Forelimb muscle (tissue), 1 donor: ENCODE results near the gene PLTP. TPM values are rescaled to one million over a fixed set of nuclear protein-coding genes. Genes with fewer than 3 reads are reported as not detected.
A peak's percentile ranks its signal among the peaks of the same experiment; 100 is the strongest.
"Not testable (repeated sequence)": the region's sequence is repeated elsewhere in the genome, so short reads cannot be mapped to it uniquely, and the experiment has no call there.

ENCODE experiments used
- DNase-seq: peaks from one replicate; pipeline ENCODE4 v3.0.0-alpha.2; 2013; ENCODE audit warnings: low read depth
- polyA plus RNA-seq: library from polyadenylated mRNA; unstranded; fragments of 120-200 nt; gene quantifications from one replicate; pipeline ENCODE4 v1.2.1, GENCODE V29; 2013; ENCODE audit not compliant: insufficient read length

Gene PLTP
- polyA plus RNA-seq, 1 donor, result 15.3 TPM

DNA sequence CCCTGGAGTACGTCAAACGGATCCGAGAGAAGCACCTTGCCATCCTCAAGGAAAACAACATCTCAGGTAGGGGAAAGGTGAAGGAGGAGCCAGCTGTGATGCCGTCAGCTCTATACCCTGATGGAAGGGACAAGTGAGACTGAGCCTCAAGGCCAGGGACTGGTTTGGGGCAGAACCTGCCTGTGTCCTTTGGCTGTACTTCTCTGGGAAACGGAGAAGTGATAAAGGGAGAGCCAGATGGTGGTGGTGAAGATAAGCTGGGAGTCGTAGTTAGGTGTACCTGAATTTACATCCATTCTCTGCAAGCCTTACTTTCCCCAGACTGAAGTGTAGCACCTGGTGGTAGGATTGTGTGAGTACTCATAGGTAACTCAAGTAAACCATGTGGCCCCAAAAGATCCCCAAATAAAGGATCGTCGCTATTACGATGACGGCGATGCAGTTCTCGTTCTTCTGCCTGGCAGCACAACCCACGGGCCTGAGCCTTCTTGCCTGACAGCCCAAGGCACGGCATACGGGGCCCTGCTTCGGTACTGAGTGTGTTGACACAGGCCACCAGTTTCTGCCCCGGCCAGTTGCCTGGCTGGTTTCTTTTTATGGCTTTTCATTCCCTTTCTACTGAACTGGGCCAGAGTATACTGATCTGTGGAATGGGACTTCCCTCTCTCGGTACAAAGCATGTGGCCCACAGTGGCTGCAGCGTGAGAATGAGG, 33.2 kb upstream of the PLTP start:
- no peak for DNase-seq

DNA sequence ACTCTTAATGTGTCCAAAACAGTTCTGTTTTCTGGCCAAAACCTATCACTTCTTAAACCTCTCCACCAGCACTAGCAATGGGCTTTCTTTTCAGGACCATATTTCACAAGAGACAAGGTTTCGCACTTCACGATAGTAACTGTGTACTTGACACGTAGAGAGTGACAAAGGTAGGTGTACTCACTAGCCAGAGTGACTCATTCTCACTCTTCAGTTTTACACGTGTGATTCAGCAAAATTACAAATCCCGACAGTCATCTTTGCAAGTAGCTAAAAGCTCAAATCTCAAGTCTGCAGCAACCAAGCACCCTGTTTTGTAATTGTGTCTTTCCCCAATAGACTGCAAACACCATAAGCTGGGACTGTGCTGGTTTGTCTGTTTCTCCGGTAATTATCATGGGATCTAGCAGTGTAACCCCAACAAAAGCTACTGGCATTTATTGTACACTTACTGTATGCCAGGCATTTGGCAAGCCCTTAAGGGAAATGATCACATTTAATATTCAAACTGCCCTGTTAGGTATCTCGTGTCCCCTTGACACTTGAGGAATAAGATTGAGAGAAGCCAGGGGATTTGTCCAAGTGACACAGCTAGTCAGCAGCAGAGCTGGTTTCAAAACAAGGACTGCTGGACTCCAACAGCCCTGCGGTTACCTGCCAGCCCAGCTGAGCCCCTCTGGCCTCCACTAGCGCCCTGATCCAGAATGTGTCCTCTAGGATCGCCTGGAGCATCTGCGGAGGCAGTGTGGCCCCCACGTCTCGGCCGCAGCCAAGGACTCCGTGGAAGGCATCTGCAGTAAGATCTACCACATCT, 32.4 kb upstream of the PLTP start:
- no peak for DNase-seq

DNA sequence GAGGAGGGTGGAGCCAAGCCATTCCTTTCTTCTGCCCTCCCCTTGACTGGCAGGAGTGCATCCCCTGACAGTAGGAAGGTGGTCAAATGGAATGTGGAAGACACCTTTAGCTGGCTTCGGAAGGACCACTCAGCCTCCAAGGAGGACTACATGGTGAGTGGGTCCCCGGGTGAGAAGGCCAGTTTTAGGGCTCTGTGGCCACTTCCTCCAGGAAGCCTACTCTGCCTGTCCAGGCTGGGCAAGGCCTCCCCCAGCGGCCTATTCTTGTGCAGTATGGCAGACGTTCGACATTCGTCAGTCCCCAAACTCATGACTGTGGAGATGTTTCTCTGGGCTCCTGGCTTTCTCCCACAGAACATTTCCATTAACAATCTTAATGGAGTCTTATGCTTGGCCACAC, 31.7 kb upstream of the PLTP start:
- no peak for DNase-seq

DNA sequence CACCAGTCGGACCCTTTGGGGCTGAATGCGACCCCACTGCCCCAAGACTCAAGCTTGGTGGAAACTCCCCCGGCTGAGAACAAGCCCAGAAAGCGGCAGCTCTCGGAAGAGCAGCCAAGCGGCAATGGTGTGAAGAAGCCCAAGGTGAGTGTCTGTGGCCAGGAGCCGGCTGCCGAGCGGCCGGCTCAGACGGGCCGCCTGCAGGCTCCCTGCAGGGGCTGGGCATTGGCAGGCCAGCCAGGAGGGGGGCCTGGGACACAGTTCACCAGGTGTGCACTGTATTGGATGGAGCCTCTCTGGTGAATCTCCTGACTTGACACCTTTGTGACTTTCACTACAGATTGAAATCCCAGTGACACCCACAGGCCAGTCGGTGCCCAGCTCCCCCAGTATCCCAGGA, 28.5 kb upstream of the PLTP start:
- DNase-seq, result no peak

DNA sequence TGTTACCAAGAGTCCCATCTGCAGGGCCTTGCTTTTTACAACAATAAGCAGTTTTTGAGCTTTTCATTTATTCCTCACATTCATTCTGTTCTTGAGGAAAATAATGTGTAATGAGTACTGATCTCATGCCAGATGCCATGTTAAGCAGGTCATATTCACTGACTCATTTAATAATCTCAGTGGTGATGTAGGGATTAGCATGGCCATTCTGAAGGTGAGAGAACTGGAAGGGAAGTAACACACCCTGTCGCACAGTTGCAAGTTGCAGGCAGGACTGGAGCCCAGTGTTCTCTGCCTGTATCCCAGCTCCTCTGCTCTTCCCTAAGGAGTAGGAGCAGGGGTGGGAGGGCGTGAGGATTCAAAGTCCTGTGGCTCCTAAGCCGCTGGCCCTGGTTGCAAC, 28.1 kb upstream of the PLTP start:
- DNase-seq, result no peak

DNA sequence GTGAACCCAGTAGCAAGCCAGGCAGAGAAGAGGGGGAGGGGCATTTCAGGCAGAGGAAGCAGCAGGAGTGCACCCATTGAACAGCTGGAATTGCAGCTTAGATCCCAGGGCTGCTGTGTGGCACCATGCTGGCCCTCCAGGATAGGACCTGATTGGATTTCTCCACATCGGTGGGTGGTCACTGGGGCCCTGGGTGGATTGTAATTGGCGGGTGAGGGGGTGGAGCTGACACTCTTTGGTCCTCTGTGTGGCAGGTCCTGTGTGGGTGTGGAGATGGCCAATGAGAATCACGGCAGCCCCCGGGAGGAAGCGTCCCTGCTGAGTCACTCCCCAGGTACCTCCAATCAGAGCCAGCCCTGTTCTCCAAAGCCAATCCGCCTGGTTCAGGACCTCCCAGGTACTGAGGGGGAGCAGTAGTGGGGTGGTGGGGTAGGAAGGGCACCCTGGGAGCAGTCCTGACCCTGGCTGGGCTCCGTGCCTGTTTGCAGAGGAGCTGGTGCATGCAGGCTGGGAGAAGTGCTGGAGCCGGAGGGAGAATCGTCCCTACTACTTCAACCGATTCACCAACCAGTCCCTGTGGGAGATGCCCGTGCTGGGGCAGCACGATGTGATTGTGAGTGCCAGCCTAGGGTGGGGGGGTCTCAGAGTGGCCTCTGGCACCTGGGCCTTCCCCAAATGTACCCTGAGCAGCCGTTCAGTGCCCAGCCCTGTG, 26.9 kb upstream of the PLTP start:
- DNase-seq, result no peak

DNA sequence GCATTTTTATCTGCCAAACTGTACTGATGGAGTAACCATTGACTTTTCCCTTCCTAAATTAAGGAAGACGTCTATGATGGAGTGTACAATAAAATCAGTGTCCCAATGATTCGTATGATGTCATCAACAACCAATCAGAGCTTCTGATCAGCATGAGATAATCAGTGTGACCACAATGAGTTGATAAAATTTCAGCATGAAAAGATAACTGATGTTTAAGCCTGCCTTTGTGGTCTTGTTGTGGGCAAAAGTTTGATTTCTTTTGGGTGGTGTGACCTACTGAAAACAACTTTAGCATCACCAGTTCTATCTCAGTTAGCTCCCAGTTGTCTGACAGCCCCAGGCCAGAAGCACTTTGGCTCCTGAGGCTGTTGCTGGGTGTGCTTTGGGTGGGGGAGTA, 25.8 kb upstream of the PLTP start:
- no peak for DNase-seq

DNA sequence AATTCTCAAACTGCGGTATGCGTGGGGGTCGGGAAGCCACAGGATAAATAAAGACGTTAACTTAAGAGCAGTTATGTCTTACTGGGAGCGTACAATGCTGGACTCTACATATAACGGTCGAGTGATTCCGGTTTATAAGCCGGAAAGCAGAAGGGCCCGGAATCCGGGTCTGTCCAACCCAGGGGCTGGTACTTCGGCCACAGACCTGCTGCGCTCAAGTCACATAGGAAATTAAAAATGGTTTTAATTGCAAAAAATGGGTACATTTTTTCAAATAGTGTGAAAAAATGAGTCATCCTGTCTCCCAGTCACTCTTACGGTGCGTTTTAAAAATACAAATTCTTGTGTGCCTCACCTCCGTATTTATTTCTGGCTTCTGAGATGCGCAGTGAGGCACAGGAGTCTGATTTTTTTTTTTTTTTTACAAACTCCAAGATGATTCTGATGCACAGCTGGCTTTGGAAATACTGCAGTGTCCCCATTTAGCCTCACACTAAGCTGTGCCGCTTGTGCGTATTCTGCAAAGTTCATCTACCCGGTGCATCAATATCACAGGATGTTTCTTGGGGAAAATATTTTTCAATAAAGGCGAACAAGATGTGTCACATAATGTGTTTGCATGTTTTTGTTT, 23.6 kb upstream of the PLTP start:
- DNase-seq, result no peak

DNA sequence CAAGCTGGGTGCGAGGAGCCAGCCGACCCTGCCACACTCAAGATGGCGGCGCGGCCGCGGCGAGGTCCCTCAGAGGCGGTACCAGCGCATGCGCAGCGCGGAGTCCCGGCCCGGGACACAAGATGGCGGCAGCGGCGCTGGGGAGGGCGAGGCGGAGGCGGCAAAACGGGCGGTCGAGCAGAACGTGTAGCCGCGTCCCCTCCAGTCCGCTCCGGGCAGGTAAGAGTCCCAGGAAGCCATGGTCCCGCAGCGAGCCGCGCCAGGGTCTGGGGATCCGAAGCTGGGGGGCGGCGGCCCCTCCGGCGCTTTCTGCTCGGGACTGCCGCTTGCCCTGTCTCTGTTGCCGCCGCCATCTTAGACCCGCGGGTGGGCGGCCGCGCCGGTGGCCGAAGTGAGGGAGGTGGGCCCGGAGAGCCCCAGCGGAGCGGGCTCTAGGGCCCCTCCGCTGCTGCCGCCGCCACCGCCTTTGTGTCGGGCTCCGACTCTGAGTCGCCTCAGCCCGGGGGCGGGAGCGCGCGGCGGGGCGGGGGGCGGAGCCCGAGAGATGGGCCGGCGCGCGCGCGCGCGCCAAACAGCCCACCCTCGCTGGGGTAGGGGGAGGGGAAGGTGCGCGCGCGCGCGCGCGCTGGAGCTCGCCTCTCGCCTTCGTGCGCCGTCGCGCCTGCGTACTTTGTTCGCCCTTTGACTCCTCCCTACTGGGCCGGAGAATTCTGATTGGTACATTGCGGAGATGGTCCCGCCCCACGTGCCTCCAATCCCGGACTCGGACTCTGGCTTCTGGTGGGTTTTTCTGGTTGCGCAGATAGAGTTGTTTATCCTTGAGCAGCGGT, 22.8 kb upstream of the PLTP start, which contains the start of gene PCIF1:
Gene PCIF1 (plus strand): TSS at position 98 of the 830 bp plus-strand sequence. CDS start 4,317 bp downstream, outside the sequence.
- DNase-seq, result peak; percentile 98

DNA sequence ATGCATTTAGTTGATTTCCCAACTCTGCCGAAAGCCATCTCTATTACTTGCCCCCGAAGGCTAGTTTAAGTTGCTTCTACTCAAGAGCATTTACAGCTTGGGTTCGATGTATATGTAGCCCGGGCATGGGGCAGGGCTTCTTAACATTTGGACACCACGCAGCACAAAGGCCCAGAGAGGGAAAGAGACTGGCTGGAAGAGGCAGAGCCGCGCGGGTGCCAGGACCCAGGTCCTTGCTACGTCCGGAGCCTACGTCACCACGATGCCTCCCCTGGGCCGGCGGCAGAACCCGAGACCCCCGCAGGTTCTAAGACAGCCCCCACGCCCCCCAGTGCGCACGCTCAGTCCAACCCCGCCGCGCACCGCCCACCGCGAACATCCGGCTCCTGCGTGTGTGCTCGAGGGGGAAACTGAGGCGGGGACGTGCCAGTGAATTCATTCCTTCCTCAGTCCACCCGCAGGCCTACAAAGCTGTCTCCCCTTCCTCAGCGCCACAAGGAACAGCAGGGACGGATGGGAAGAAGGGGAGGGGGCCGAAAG, 22.2 kb upstream of the PLTP start:
- DNase-seq, result no peak

DNA sequence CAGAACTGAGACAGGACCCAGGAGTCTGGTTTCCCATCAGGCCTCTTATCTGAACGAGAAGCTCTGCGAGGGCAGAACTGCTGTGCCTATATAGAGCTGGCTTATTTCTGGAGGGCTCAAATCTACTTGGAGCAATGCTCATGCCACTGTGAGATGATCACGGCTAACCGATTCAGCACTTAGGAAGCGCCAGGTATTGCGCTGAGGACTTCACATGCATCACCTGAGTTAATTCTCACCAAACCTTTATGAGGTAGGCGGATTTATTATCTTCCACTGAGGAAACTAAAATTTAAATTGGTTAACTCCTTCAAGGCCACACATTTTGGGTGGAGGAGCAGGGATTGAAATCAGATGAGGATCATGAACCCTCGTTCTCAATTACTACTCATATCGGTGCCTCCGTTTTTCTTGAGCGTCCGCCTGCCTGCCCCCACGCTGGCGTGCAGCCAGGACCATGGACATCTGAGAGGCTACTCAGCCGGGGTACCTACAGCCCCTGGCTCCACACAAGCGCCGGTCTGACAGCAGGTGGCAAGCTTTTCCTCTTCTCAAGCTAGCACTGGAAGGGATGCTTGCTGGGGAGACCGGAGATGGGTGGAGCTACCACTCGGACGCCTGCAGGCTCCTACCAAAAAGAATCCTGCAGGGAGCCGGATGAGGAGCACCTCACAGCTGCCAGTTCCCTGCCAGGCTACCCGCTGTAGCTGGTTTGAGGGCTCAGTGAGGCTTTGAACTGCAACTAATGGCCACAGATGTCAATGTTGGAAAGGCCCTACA, 21.5 kb upstream of the PLTP start:
- DNase-seq, result no peak

DNA sequence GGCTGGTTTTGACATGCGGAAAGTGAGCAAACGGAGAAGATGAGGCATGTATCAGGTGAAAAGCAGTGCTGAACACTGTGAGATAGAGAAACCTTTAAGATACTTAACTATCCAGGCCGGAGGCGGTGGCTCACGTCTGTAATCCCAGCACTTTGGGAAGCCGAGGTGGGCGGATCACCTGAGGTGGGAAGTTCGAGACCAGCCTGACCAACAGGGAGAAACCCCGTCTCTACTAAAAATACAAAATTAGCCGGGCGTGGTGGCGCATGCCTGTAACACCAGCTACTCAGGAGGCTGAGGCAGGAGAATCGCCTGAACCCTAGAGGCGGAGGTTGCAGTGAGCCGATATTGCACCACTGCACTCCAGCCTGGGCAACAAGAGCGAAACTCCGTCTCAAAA, 19.7 kb upstream of the PLTP start:
- not testable (repeated sequence) for DNase-seq

DNA sequence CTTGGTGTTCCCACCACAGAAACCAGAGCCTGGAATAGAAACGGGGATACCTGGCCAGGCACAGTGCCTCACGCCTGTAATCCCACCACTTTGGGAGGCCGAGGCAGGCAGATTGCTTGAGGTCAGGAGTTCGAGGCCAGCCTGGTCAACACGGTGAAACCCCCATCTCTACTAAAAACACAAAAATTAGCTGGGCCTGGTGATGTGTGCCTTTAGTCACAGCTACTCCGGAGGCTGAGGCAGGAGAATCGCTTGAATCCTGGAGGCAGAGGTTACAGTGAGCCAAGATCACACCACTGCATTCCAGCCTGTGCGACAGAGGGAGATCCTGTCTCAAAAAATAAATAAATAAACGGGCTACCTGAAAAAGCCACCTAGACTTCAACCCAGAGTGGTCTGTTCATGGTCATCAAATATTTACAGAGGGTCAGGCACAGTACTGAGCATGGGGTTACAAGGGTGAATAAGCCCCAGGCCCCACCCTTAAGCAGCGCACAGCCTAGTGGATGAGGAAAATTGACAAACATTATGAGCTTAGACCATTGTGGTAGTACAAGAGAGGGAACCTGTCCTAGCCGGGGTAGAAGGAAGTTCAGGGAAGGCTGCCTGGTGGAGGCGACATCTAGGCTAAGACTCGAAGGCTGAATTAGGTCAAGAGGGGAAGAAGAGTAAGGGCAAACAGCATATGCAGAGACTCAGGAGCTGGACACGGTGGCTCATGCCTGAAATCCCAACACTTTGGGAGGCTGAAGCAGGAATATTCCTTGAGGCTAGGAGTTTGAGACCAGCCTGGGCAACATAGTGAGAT, 15.3 kb upstream of the PLTP start:
- no peak for DNase-seq

DNA sequence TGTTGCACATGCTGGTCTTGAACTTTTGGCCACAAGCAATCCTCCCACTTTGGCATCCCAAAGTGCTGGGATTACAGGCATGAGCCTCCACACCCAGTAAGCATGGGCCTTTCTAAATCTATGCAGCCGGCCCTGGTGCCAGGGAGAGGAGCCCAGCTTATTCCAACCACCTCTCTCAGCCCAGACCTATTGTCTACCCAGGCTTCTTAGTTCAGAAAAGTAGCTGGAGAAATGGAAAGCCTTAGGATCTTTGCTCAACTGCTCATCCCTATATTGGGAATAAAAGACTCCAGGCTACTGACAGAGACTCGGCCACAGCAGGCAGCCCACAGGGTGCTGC, 14.7 kb upstream of the PLTP start:
- DNase-seq, result no peak

DNA sequence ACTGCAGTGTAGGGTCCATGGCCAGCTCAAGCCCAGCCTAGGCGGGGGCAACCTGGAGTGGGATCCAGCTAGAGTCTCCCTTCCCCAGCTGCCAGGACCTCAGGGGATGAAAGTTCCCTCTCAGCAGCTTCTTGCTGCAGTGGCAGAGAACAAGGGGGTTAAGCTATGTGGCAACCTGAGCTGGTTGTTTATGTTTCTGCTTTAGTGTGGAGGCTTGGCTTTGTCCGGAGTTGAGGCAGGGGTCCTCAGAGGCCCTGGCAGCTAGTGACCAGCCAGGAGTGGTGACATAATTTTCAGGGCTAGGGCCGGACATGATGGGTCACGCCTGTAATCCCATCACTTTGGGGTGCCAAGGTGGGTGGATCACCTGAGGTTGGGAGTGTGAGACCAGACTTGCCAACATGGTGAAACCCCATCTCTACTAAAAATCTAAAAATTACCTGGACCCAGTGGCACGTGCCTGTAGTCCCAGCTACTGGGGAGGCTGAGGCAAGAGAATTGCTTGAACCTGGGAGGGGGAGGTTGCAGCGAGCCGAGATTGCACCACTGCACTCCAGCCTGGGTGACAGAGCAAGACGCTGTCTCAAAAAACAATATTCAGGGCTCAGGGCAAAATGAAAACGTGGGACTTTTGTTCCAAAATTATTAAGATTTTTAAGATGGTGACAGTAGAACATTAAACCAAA, 14.0 kb upstream of the PLTP start:
- no peak for DNase-seq

DNA sequence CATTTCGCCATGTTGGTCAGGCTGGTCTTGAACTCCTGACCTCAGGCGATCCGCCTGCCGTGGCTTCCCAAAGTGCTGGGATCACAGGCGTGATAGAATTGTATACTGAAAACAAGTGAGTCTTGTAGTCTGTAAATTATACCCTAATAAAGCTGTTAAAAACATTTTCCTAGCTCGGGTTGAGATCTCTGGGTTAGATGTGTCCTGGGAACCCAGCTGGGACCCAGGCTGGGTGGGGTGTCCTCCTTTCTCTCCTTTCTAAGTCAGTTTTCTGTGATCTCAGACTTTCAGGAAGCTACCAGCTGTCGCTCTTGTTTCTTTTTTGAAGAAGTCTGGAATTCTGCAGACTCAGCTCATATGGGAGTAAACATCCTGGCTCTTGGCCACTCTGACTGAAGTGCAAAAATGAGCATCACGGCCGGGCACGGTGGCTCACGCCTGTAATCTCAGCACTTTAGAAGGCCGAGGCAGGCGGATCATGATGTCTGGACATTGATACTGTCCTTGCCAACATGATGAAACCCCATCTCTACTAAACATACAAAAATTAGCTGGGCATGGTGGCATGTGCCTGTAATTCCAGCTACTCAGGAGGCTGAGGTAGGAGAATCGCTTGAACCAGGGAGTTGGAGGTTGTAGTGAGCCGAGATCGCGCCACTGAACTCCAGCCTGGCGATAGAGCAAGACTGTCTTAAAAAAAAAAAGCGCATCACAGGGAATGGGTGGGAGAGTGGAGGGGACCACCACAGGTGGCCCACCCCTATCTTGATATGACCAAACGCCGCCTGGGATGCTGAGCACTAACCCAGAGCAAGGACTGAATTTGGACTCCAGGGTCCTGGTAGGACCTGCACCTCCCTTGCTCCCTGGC, 12.7 kb upstream of the PLTP start:
- DNase-seq, result no peak

DNA sequence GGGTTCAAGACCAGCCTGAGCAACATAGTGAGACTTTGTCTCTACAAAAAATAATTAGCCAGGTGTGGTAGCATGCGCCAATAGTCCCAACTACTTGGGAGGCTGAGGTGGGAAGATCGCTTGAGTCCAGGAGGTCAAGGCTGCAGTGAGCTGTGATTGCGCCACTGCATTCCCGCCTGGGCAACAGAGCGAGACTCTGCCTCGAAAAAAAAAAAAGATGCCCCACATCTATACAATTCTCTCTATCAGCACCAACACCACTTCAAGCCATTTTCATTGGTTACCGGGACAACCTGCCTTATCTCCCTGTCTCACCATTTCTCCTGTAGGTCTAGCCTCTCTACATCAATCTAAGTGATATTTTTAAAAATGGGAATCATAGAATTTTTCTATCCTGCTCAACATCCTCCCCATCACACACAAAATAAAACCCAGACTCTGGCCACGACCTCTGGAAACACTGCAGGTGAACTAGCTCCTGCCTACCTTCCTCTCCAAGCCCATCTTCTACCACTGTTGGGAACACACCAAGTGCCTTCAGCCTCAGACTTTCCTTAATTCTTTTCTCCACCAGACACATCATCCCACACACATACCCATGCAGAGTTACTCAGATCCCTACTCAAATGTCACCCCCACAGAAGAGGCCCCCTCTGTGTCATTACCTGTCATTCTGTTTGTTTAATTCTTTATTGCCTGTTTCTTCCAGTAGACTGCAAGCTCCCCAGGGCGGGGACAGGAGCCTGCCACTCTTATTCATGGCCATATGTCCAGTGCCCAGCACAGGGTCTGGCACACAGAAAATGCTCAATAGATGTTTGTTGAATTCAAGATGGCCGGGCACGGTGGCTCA, 9.6 kb upstream of the PLTP start:
- no peak for DNase-seq
